Activated CD4-positive, CD25-positive, alpha-beta regulatory T cell (primary cell): Measurements from ENCODE around the gene GSTCD.
"Not testable (repeated sequence)": the region's sequence is repeated elsewhere in the genome, so short reads cannot be mapped to it uniquely, and the experiment has no call there.

Experiments used
- DNase-seq, 4 experiments: peaks; one replicate each; lab custom pipeline; 2025; lab: John Stamatoyannopoulos, UW

Gene GSTCD

DNA sequence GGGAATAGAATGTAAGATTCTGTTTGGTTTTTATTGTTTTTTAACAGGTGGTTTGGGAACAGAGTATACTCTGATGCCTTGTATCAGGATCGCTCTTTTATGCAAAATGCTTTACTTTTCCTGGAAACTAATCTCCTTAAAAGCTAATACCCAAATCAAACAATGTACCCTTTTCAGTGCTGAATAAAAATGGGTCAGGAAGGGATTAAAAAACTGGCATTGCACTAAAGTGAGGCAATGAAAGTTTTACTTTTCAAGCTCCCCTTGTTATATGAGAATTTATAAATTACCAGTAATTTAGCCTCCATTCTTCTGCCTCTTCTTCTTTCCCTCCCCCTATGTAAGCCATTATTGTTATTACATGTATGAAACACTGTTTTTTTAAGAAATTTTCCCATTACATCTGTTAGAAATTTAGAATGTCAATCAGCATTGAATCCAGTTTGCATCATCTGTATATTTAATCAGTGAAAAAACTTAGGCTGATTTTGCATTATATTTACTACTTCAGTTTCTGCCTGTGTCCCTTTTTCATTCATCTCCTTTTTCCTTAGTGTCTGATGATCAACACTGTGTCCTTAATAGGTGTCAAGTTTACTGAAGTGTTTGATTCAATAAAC lies 97.0 kb downstream of the GSTCD start:
- DNase-seq: no peak

DNA sequence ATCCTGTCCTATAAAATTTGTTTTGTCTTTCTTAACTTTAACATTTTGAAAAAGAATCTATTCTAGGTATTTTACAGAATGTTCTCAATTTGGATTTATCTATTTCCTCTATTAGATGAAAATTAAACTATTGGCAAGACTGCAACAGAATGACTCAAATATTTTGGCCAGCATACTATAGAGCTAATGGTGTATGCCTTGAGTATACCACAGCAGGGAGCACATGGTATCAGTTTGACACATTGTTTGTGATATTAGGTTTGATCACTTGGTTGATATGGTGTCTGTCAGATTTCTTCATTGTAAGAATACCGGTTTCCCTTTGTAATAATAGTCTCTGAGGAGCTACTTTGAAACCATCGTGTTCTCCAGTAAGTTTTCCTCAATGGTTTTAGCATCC lies 98.9 kb downstream of the GSTCD start:
- no peak for DNase-seq

- no peak for DNase-seq
These were observed 99.6 kb downstream of the GSTCD start for GRCh38 chr4:105808030-105808749.

DNA sequence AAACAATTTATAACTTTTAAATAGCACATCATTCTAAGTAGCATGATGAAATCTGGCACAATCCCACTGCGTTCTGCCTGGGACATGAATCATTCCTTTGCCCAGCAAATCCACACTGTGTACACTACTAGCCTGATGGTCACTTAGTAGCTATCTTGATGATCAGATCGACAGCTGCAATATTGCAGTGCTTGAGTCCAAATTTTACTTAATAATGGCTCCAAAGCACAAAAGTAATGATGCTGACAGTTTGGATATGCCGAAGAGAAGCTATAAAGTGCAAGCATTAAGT lies 100.1 kb downstream of the GSTCD start:
- DNase-seq: no peak

GRCh38 chr4:105815701-105816100 lies 107.1 kb downstream of the GSTCD start:
- no peak for DNase-seq

GRCh38 chr4:105822061-105822460 lies 113.5 kb downstream of the GSTCD start:
- DNase-seq: no peak

DNA sequence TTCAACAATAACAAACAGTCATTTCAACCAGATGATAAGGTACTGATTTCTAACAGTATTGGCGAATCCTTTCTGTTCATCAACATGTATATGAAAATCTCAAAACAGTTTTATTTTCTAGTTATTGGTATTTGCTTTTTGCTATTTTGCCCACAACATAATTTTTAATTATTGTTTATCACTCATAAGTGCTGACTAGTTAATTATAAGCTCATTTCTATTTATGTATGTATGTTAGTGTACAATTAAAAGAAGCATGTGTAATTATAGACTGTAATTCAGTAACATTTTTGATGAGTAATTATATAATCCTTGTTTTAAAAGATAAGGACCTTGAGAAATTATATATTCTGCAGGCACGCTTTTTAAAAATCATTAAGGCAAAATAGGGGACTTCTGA lies 119.5 kb downstream of the GSTCD start:
- DNase-seq: no peak

GRCh38 chr4:105831189-105831588 lies 122.6 kb downstream of the GSTCD start:
- no peak for DNase-seq

DNA sequence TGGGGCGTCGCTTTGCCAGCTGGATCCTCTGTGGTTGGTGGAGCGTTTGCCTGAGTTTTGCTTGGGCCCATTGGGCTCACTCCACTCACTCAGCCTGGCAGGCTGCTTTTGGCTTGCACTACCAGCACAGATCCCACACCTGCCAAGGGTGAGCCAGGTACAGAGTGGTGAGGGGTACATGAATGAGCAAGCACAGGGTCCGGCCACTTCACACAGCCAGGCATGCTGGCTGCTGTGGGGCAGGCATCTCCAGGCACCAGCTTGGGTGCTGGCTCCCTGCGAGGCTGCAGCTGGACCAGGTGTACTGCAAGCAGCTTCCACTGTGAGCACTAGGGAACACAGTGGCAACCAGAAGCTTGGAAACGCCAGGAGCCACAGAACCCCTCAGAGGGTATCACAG lies 126.6 kb downstream of the GSTCD start:
- DNase-seq: no peak

- no peak for DNase-seq
These were observed 128.0 kb downstream of the GSTCD start for GRCh38 chr4:105836537-105836936.

- no peak for DNase-seq
These were observed 128.5 kb downstream of the GSTCD start for GRCh38 chr4:105837037-105837436.

DNA sequence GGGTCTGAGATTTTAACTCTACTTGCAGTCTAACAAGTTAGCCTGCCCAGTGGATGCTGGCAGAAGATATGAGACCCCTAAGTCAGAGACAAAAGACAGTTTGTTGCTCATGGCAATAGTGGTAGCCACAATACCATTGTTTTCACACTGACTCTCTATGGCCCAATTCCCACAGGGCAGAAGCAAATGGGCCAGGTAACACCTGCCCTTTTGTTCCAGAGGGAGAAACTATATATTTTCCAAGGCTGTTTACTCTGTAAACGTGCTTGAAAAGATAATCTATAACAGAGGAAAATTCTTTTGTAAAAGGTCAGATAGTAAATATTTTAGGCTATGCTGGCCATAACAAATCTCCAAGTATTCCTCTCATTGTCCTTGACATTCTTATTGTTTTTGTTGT lies 129.5 kb downstream of the GSTCD start:
- DNase-seq: no peak

GRCh38 chr4:105840426-105841174 lies 132.0 kb downstream of the GSTCD start:
- DNase-seq: no peak

DNA sequence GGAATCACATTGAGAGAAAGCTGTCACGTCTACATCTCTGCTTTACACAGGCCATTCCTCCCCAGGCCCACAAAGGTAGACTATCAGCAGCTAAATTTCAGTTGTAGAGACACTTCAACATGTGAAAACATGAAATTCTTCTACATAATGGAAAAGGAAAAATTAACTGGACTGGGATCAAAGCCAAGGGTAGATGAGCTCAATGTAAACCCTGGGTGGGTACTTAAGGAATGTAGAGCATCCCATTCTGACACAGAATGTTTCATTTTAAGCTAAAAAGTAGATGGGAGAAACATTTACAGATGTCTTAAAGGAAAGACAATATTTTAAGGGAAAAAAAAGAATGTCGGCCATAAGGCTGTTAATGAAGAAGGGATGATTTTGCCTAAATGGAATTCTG lies 135.4 kb downstream of the GSTCD start:
- no peak for DNase-seq

DNA sequence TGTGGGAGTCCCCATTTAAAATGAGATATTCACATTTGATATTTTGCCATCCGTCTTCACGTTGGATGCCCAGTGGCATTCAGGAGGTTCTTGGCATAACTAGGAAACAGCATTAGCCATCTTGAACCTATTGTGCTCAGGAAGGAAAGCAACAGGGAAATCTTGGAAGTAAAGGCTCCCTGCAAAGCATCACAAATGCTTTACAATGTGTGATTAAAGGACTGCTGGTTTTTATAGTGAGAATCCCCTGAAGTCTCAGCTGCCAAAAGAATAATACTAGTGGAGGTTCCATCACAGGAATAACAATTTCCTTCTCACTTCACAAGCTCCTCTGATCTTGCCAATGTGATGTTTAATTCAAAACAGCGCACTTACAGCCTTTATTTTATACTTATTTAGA lies 137.0 kb downstream of the GSTCD start:
- DNase-seq: no peak

- DNase-seq: not testable (repeated sequence)
These were observed 139.8 kb downstream of the GSTCD start for GRCh38 chr4:105848359-105848758.

DNA sequence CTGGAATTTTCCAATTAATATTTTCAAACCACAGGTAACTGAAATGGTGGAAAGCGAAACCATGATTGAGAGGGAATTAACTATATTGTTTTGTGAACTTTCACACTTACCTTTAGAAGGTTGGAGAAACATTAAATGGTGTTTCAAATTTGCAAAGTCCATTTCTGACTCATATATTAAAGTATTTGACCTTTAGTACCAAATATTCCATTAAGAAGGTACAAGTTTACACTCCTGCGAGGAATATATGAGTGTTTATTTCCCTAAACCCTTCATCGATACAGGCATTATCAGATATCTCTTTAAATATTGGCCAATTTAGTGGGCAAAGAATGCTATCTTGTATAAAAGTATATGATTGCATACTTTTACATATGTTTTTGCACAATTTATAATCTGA lies 142.6 kb downstream of the GSTCD start:
- DNase-seq: no peak

DNA sequence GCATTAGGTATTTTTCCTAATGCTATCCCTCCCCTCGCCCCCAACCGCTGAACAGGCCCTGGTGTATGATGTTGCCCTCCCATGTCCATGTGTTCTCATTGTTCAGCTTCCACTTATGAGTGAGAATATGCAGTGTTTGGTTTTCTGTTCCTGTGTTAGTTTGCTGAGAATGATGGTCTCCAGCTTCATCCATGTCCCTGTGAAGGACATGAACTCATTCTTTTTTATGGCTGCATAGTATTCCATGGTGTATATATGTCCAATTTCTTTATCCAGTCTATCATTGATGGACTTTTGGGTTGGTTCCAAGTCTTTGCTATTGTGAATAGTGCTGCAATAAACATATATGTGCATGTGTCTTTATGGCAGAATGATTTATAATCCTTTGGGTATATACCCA lies 143.6 kb downstream of the GSTCD start:
- not testable (repeated sequence) for DNase-seq

- no peak for DNase-seq
These were observed 150.0 kb downstream of the GSTCD start for GRCh38 chr4:105858466-105859040.

GRCh38 chr4:105859233-105859632 lies 150.6 kb downstream of the GSTCD start:
- DNase-seq: no peak

DNA sequence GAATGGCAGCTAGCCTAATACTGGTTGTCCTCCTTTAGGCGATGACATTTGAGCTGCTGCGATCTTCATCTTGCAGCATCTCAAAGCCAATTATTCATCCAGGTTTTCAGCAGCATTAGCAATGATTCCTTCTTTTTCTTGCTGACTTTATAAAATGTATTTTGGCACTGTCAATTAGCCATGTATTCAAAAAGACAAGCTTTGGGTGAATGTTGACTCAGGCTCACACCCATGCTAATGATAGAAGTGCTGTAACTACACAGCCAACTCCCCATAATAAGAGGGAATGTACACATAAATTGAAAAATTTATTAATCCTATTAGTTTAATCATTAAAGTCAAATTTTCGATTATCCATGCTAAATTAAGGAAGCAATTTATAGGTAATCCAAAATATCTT lies 162.4 kb downstream of the GSTCD start:
- DNase-seq: no peak

GRCh38 chr4:105871997-105872396 lies 163.4 kb downstream of the GSTCD start:
- no peak for DNase-seq

DNA sequence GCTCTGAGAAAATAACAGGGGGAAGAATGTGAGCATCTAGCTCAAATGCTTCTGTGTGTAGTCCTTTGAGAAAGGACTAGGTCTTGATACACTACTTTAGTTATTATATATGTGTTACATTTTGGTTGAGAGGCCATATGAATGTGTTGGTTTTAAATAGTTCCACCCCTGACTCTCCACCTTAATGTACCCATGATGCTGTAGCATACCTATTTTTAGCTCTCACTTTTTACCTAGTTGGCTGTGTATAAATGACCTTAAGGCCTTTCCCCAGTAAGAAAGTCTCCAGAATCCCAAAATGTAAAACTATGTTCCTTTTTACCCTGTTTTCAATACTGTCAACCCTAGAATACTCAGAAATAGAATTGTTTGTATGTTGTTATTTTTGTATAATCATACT lies 166.6 kb downstream of the GSTCD start:
- no peak for DNase-seq
